GM19468 (cell line): ENCODE measurements around the gene TTC9.

ENCODE experiments used
- ATAC-seq: cut with Tn5 transposase; IDR thresholded peaks from one replicate; pipeline ENCODE4 v1.9.1; 2021; ENCODE audit warnings: mild to moderate bottlenecking, moderate library complexity, moderate number of reproducible peaks; ENCODE audit not compliant: unreplicated experiment; ENCODE audit errors: extremely low read depth

The TTC9 gene

DNA sequence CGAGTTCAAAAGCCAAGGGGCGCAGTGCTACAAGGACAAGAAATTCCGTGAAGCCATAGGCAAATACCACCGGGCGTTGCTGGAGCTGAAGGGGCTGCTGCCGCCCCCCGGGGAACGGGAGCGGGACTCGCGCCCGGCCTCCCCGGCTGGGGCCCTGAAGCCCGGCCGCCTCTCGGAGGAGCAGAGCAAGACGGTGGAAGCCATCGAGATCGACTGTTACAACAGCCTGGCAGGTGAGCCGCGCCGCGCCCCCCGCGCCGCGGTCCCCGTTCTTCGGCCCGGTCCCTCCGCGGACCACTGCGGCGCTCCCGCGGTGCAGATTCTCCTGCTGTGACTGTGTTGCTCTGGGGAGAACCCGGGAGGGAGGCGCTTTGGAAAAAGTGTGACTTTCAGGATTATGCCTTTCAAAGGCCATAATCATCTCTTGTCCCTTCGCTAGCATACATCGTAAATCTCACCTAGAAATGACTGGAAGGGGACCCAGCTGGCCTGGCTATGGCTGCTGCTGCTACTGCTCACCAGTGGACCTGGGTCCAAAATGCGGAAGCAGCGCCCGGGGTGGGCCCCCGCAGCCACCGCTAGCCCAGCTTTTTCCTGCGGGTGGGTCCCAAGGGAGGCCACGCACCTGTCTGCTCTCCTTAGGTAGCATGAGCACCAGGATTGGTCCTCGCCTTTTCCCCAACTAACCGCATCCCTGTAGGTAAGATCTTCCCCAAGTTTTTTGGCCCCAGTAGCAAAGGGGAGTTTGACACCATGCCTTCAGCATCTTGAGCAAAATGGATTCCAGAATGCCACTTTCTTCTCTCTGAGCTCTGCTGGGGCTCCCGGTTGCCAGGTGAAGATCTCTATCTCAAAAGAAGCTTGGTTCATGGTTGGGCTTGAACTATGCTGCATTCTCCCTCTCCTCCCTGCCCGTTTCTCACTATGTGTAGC is 853 bp downstream of the TTC9 start:
- ATAC-seq: no peak

DNA sequence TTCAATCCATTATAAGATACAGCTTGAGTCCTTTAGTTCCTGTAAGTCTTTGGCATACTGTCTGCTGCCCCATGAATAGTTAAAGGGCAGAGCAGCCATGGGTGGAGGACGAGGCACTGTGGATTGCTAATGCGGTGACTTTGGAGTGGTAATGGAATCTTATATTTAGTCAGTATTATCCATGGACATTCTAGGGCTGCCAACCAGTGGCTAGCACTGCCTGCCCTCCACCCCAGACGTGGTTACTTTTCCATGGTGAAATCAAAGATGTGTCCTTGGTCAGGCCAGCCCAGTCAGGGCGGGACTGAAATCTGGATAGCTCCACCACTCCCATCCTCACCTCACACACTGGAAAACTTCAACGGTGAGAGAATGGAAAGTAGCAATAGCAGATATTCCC is 2.3 kb downstream of the TTC9 start:
- no peak for ATAC-seq

DNA sequence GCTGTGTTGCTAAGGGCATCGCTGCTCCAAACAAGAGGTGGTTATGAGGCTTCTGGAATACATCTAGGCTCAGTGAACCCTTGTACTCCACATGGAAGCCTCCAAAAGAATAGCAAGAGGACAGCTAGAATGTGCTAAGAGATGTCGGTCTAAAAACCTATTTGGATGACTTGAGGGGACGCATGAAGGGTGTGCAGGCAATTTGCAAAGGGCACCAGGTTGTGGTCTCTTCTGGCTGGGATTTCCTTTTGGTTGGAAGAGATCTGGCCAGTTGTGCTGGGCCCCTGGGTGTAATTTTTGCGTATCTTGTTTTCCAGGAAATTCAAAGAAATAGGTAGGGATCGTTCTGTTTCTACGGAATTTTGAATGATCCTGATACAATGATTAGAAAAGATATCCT is 4.2 kb downstream of the TTC9 start:
- no peak for ATAC-seq

DNA sequence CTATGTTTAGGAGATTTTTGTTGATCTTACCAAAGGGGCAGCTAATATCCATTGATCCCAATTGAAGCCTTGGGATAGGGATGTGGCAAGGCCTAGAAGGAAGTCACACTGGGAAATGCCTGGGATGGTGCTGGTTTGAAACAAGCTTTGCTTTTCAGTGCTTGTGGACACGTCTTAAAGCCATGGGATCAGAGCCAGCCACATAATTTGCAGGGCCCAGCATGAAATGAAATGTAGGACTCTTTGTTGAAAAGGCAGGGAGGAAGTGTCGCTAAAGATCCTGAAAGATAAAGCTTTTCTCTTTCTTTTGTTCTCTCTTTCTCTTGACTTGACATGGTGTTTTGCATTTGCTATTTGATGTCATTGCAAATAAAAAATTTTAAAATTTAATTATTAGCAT is 5.0 kb downstream of the TTC9 start:
- ATAC-seq: no peak

DNA sequence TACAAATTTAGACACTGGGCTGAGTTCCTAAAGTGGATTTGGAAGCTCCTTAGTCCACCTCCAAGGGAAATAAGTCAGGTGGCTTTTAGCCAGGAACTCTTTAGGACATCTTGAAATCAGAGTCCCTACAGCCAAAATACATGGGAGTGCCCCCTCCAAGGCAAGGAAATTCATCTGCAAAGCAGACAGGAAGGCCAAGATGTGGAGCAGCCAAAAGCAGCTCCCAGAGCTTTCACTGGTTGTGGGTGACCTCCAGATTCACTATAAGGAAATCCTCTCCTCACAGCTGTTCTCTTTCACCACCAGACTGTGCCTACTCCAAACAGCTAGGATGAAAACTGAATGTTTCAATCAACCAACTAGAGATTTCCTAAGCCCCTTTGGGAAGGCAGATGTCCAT is 6.6 kb downstream of the TTC9 start:
- ATAC-seq: no peak

DNA sequence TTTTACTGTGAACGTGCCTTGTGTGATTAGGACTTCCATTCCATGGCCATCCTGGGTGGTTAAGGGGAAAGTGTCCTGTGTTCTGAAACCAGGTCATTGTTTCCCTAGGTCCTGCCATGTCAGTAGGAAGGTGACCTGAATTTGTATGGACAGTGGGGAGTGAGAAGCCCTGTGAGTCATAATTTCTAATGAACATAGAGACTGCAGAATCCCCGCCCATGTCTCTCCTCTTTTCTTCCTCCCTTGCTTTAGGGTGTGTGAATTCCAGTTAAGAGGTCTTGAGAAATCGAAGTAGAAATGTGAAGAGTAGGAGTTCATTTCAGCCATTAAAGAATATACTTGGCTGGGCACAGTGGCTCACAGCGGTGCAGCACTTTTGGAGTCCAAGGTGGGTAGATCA is 8.1 kb downstream of the TTC9 start:
- no peak for ATAC-seq

DNA sequence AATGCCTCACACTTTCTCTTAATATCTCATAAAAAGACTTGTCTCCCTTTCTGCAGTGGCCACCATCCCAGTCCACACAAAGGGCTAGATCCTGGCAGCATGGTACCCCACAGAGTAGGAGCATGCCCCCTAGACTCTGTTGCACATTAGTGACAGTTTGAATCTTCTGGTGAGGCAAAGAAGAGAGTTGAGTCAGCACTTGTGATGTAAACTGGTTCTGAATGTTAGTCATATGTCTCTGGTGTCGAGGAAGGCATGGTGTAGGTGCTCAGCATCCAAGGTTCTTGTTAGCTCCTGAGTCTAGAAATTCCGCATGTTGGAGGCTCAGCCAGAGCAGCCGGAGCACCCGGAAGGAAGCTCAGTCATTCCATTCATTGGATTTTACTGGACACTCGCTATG is 9.8 kb downstream of the TTC9 start:
- ATAC-seq: no peak

DNA sequence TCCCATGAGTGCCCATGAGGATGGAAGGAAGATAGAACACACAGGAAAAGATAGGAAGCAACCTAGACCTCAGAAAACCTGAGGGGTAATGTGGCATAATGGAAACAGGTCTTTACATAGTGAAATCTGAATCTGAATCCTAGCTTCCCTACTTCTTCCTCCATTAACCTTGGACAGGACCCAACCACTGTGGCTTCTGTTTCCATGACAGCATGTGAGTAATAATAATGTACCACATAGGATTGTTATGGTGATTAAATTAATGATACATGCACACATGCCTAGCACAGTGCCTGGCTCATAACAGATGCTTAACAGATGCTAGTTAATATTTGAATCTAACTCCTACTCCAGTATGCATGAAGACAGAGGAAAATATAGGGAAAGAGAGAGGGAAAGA is 11.2 kb downstream of the TTC9 start:
- ATAC-seq: no peak

DNA sequence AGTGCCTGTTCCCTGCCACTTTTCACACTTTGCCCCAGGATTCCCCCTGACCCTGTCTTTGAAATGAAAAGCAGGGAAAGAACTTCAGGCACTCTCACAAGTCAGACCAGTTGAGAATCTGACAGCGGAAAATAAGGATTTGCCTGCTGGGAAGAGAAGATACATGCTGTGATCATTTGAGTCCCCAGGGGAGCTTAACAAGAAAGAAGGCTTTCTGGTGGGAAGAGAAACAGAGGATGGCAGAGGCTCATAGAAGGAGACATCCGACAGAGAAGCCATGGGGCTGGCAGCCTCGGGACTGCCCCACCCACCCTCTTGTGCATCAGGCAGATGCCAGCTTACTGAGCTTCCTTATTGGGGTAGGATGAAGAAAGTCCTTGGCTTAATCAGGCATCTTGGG is 11.9 kb downstream of the TTC9 start:
- ATAC-seq: no peak

DNA sequence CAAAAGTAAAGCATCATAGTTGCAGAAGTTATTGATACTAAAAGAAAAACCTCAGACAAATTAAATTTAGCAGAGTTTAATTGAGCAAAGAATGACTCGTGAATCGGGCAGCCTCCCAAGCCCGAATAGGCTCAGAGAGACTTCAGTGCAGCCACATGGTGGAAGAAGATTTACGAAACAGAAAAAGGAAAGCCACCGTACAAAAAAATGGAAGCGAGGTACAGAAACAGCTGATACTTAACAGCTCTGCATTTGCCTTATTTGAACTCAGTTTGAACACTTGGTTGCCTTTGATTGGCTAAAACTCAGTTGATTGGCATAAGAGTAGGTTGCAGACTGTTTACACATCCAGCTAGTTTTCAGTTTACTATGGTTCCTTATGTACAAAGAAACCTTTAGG is 12.9 kb downstream of the TTC9 start:
- ATAC-seq: no peak

DNA sequence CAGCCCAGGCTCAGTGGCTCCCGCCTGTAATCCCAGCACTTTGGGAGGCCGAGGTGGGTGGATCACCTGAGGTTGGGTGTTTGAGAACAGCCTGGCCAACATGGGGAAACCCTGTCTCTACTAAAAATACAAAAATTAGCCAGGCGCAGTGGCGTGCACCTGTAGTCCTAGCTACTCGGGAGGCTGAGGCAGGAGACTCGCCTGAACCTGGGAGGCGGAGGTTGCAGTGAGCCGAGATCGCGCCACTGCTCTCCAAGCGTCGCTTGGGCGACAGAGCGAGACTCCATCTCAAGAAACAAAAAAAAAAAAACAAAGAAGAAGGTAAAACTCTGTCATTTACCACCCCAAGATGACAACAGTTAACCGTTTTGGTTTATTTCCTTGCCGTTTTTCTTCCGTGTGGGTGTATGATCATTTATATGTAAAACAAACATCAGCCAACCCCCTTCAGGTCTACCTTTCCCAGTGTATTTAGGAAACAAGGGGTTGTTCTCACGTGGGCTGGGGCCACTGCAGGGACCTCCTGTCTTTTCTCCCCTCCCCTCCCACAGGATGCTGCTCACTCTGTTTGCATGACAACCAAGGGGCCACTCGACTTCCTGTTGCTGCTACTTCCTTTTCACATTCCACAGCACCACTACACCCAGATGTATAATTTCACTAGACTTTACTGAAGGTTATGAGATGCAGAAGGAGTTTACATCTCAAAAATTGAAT is 13.6 kb downstream of the TTC9 start:
- ATAC-seq: peak; percentile 40

DNA sequence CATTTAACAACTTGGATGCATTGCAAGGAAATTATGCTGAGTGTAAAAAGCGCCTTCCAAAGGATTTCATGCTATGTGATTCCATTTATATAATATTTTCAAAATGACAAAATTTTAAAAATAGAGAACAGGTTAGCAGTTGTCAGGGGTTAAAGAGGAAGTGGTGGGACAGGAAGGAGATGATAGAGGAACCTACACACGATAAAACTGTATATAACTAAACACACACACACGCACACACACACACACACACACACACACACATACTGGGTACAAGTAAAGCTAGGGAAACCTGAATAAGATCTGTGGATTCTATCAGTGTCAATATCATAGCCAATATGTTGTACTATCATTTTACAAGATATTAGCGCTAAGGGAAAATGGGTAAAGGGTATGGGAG is 17.2 kb downstream of the TTC9 start:
- no peak for ATAC-seq

DNA sequence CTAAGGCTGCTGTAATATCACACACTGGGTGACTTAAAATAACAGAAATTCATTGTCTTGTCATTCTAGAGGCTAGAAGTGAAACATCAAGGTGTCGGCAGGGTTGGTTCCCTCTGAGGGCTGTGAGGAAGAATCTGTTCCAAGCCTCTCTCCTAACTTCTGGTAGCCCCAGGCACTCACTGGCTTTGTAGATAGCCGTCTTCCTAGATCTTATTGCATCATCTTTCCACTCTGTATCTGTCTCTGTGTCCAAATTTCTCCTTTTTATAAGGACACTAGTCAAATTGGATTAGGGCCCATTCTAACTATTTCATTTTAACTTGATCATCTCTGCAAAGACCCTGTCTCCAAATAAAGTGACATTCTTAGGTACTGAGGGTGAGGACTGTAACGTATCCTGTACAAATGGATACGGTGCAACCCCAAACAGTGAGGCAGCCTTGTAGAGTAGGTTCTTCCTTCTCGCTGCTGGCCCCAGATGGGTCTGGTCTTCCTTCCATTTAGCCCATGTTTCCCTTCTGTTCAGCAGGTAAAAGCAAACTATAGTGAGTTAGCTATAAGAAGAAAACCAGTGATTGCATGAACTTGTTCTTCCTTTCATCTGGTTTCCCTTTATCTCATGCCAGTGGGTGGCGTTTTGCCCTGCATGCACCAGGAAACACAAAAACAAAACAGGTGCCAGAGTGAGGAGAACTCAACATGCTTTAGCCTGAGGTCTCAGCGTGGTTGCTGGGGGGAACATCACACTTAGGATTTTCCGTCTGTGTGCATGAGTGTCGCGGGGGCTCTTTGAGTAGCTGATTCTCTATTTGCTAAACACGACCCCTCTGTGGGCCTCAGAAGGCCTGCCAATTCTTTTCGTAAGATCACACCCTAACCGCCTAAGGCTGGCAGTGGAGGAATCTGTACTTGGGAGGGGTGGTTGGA is 19.5 kb downstream of the TTC9 start:
- ATAC-seq: no peak

DNA sequence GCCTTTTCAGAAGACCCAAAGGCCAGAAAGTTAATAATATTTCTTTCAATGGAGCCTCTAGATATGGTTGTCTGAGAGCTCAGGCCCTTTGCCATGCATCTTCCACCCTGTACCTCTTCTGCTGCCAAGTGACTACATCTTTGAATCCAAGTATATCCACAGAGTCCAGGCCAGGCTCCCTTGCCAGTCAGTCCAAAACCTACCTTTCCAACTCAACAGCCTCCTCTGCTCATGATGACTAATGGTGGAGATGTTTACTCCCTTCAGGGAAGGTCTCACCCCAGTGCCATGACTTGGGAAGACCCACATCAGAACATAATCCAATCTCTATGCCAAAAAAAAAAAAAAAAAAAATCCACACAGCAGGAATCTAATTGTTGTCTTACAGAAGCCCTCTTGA is 20.4 kb downstream of the TTC9 start:
- ATAC-seq: no peak

DNA sequence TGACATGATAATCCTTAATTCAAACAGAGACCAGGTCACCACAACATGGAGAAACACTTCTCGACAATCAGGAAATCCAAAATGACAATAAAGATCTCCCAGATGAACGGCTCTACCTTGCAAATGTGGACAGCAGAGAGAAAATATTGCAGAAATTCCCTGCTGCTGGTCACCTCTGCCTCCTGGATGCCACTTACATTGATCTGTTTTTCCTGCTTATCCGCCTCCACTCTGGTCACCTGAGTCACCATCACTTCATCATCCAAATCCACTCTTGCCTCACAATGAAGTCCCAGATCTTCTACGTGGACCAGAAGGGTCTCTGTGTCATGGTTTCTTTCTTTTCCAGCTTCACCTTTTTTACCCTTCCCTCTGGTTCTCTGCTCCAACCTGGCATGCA is 21.1 kb downstream of the TTC9 start:
- ATAC-seq: no peak

DNA sequence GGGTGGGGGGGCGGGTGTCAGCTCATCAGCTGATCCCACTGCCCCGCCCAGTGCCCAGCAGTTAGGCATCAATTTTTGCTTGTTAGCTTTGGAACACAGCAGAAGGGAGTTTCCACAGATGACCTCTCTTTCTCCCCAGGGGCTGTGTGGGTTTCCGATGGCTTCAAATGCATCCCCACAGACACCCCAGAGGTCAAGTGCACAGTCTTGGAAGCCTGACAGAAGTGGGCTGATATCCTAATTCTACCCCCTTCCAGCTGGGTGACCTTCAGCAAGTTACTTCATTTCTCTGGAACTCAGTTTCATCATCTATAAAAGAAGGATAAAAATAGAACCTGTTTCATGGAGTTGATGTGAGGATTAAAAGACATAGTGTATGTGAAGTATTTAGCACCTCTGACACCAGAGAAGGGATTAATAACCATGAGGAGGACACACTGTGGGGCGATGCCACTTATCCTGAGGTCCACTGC is 22.0 kb downstream of the TTC9 start:
- no peak for ATAC-seq

DNA sequence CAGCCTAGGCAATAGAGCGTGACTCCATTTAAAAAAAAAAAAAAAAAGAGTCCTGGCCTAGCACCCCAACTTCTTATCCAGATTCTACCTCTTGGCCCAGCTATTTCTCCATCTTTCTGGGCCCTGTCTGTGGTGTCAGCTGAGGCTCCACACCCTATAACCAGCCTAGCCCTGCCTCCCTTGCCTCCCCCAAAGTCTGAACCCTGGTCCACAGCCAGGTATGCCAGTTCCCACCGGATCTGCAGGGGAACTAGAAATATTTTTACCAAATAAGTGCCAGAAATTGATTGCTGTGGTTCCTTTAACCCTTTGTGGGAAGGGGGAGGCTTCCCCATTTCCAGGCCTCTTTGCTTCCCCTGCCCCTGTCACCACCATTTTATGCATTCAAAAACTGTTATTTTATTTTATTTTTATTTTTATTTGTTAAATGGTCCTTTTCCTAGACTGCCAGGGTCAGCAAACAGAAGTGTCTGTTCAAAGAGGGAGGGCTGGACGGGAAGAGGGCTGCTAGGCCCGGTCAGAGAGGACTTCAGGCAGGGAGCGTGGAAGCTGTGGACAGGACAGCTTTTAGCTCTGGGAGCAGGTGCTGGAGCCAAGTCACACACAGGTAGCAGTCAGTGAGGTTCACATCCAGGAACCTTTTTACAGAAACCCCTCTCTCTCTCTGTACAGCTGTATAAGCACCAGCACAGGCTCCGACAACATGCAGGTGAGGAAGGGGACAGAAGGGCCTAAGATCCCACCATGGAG is 23.2 kb downstream of the TTC9 start:
- ATAC-seq: no peak

DNA sequence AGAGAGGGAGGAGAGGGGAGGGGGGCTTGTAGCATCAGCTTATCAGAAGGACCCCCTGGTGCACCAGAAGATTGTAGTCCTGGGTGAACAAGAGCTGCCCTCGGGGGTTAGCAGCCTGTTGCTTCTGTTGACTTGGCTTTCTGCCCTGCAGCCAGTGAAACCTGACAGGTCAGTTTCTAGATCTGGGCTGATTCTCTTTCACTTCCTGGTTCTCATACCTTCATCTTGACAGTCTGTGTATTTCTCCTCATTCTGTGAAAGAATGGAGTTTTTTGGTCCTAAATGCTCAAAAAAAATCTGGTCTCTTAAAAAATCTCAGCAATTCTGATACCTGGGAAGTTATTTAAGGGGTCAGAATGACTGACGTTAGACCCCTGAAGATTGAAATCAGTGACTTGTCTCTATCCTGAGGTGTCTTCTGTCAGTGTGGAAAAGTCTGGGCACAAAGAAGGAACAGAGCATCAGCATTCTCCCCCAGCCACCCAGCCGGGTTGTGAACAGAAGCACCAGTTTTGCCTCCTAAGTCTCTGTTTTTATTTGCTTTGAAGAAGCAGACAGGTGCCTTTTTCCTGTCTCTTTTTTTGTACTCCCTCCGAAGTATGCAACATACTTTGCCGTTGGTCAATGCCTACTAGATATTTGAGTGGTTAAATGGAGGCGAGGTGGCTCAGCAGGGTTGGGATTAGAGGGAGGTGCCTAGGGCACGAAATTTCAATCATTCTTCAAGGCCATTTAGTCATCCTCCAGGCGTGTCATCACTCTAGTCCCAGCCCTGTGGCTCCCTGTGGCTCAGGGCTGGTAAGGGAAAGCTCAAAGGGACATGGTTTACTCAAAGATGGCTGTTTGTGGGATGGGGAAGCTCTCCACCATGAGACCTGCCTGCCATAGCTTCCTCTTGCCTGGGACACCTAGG is 24.0 kb downstream of the TTC9 start:
- ATAC-seq: no peak

DNA sequence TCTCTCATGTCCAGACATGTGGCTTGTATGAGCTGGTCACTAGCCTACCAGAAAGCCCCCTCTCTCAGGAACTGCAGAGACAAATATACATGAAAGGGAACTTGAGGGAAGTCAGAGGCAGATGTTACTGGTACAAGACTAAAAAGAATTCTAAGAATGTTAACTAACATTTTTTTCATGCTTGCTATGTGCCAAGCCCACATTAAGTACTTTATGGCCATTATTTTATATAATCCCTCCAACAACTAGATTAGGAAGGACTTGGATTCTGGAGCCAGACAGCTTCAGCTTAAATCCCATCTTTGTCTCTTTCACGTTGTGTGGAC is 24.6 kb downstream of the TTC9 start:
- ATAC-seq: no peak
